KMS-11 (cell line): Measurements from ENCODE around the gene INPP5A.

Experiments used
- H2AFZ ChIP-seq: fragments of 200-600 bp; sonication (generic); 2 replicates; pipeline ENCODE4 v1.6.1; 2016; ENCODE audit warnings: antibody characterized with exemption, mixed run types, low read depth
- H3K27ac ChIP-seq: fragments of 200-600 bp; sonication (generic); 2 replicates; pipeline ENCODE4 v1.6.1; 2016; ENCODE audit warnings: mild to moderate bottlenecking, mixed run types
- H3K27me3 ChIP-seq: fragments of 200-600 bp; sonication (generic); 2 replicates; pipeline ENCODE4 v1.6.1; 2017; ENCODE audit warnings: mild to moderate bottlenecking, low read depth, mixed run types, moderate library complexity; ENCODE audit not compliant: insufficient read depth
- H3K36me3 ChIP-seq: fragments of 200-600 bp; sonication (generic); 2 replicates; pipeline ENCODE4 v1.6.1; 2017; ENCODE audit warnings: mild to moderate bottlenecking, mixed run types; ENCODE audit not compliant: insufficient read depth
- H3K4me1 ChIP-seq: fragments of 200-600 bp; sonication (generic); 2 replicates; pipeline ENCODE4 v1.6.1; 2016; ENCODE audit warnings: mild to moderate bottlenecking, low read depth, mixed run types; ENCODE audit not compliant: poor library complexity, severe bottlenecking
- H3K4me2 ChIP-seq: fragments of 200-600 bp; sonication (generic); 2 replicates; pipeline ENCODE4 v1.7.0; 2016; ENCODE audit warnings: mild to moderate bottlenecking, mixed run types
- H3K4me3 ChIP-seq: fragments of 200-600 bp; sonication (generic); IDR thresholded peaks from 2 replicates; pipeline ENCODE4 v1.6.1; 2017; ENCODE audit warnings: low read depth, low read length, mixed read lengths; ENCODE audit not compliant: insufficient read depth
- H3K79me2 ChIP-seq: fragments of 200-600 bp; sonication (generic); 2 replicates; pipeline ENCODE4 v1.6.1; 2016; ENCODE audit warnings: low read depth, mixed run types; ENCODE audit not compliant: insufficient read depth
- H3K9ac ChIP-seq: fragments of 200-600 bp; sonication (generic); 2 replicates; pipeline ENCODE4 v1.6.1; 2016; ENCODE audit warnings: mild to moderate bottlenecking, mixed run types
- H4K20me1 ChIP-seq: fragments of 200-600 bp; sonication (generic); 2 replicates; pipeline ENCODE4 v1.6.1; 2016; ENCODE audit warnings: mild to moderate bottlenecking, mixed run types; ENCODE audit not compliant: insufficient read depth
- TF ChIP-seq, protein P1 (sequence below): fragments of 200-600 bp; sonication (generic); conservative IDR thresholded peaks from 2 replicates; pipeline ENCODE4 v1.6.1; 2017; ENCODE audit warnings: low read depth, mild to moderate bottlenecking, antibody characterized with exemption, low read length, moderate library complexity, mixed read lengths

INPP5A gene

DNA sequence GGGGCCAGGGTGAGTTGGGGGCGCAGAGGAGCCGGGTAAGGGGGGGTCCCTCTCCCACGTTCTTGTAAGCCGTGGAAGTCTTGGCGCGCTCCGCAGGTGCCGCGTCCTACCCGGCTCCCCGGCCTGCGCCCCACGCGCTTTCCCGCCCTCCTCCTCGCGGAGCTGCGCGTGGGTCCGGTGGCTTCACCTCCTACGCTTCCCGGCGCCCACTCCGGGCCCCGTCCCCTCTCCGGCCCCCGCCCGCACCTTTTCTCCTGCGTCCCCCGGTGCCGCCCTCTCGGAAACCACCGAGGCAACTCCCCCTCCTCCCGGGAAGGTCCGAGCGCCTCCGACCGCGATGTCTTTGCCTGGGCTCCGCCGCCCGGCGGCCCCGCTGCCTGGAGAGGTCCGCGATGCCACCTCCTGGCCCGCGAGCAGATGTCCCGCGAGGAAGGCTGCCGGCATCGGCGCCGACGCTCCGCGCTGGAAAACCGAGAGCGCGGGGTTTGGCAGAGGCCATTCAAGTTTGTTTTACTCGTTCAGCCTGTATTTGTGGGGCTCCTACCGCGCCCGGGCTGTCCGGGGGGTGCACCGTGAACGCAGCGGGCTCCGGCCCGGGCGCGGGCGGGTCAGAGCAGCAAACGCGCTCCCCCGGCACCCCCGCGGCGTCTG lies 250.7 kb downstream of the INPP5A start:
- H3K4me3 ChIP-seq: no peak overlapping the region
- H3K36me3 ChIP-seq: no peaks in the 10 kb centered on the region
- no peak overlapping the region for H2AFZ ChIP-seq
- H3K4me1 ChIP-seq: no peaks in the 10 kb centered on the region
- no peaks in the 10 kb centered on the region for H4K20me1 ChIP-seq
- H3K27me3 ChIP-seq: peaks cover 2% of the 10 kb centered on the region; the same call in 1 of the 2 replicates
- H3K4me2 ChIP-seq: no peak overlapping the region
- H3K9ac ChIP-seq: no peak overlapping the region
- H3K27ac ChIP-seq: no peak overlapping the region
- no peaks in the 10 kb centered on the region for H3K79me2 ChIP-seq
- TF ChIP-seq, protein P1, sequence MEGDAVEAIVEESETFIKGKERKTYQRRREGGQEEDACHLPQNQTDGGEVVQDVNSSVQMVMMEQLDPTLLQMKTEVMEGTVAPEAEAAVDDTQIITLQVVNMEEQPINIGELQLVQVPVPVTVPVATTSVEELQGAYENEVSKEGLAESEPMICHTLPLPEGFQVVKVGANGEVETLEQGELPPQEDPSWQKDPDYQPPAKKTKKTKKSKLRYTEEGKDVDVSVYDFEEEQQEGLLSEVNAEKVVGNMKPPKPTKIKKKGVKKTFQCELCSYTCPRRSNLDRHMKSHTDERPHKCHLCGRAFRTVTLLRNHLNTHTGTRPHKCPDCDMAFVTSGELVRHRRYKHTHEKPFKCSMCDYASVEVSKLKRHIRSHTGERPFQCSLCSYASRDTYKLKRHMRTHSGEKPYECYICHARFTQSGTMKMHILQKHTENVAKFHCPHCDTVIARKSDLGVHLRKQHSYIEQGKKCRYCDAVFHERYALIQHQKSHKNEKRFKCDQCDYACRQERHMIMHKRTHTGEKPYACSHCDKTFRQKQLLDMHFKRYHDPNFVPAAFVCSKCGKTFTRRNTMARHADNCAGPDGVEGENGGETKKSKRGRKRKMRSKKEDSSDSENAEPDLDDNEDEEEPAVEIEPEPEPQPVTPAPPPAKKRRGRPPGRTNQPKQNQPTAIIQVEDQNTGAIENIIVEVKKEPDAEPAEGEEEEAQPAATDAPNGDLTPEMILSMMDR: no peak

DNA sequence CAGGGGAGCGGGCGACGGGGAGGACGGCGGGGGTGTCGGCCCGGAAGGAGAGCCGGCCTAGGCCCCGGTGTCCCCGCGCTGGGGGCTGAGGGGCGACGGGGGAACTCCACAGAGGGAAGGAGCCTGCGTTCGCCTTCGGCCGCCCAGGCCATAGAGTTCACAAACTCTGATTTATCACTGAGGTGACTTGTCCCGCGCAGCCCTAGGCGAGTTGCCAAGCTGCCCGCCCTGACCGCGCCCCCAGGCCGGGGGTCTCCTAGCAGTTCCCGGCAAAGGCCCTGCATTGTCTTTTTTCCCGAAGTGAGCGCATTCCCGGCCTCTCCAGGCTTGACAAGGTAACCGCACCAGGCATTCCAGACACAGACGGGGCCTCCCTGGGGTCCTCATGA lies 251.2 kb downstream of the INPP5A start:
- TF ChIP-seq, protein P1: no peak
- Histone ChIP-seq H3K79me2 (no peaks in the 10 kb centered on the region), H4K20me1 (no peaks in the 10 kb centered on the region), H3K4me3 (no peak overlapping the region), H3K36me3 (no peaks in the 10 kb centered on the region), H2AFZ (no peak overlapping the region), H3K27ac (no peak overlapping the region), H3K4me2 (no peak overlapping the region), H3K4me1 (no peaks in the 10 kb centered on the region), H3K27me3 (peaks cover 6% of the 10 kb centered on the region; the same call in 1 of the 2 replicates), H3K9ac (no peak overlapping the region)

DNA sequence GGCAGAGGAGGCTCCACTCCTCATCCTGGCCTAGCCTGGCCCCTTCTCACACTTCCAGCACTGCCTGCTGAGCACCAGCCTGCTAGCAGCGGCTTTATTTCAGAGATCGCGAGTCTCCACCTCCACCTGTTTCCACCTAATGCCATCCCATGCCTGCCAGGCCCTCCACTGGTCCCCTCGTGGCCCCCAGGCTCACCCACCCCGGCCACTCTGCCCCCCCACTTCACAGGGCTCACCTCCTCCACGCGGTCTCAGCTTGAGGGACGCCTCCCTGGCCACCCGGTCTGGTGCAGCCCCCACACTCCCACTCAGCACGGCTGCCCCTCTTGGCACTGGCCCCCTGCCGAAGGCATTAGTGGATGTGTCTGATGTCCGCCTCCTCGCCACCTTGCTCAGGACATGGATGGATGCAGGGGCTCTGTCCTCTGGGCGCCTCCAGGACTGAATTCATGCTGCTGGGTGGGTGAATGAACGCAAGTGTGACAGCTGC lies 252.1 kb downstream of the INPP5A start:
- Histone ChIP-seq H3K4me2 (no peak overlapping the region), H3K36me3 (no peaks in the 10 kb centered on the region), H3K27ac (no peak overlapping the region), H2AFZ (no peak overlapping the region), H3K27me3 (peaks cover 6% of the 10 kb centered on the region; the same call in 1 of the 2 replicates), H3K9ac (no peak overlapping the region), H4K20me1 (no peaks in the 10 kb centered on the region), H3K4me3 (no peak overlapping the region), H3K79me2 (no peaks in the 10 kb centered on the region), H3K4me1 (no peaks in the 10 kb centered on the region)
- TF ChIP-seq, protein P1: no peak

DNA sequence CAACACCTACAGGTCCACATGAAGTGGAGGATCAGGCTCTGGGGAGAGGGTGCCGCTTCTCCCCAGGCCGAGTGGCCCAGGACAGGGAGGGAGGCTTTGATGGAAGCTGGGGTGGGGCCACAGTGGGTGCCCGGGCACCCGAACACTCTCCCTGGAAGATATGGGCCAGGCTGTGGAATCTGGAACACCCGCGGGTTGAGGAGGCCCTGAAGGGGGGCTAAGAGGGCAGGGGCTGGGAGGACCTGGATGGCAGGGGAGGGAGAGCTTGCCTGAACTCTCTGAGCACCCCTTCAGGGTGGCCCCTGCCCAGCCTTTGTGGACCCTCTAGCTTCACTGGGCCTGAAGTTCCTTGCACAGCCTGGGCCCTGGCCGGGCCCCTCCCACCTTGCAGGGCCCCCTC lies 252.9 kb downstream of the INPP5A start:
- H3K9ac ChIP-seq: no peak overlapping the region
- H3K36me3 ChIP-seq: no peaks in the 10 kb centered on the region
- no peaks in the 10 kb centered on the region for H4K20me1 ChIP-seq
- H3K79me2 ChIP-seq: no peaks in the 10 kb centered on the region
- H3K4me3 ChIP-seq: no peak overlapping the region
- peaks cover 6% of the 10 kb centered on the region; the same call in 1 of the 2 replicates for H3K27me3 ChIP-seq
- H3K4me2 ChIP-seq: no peak overlapping the region
- no peak overlapping the region for H2AFZ ChIP-seq
- no peaks in the 10 kb centered on the region for H3K4me1 ChIP-seq
- H3K27ac ChIP-seq: no peak overlapping the region
- TF ChIP-seq, protein P1: no peak
